ENCODE measurements around the gene COMT. TPM values are rescaled to one million over a fixed set of nuclear protein-coding genes. Genes with fewer than 3 reads are reported as not detected.

Gene COMT
- total RNA-seq, 1 donor from 2014 or later: 186 TPM

DNA sequence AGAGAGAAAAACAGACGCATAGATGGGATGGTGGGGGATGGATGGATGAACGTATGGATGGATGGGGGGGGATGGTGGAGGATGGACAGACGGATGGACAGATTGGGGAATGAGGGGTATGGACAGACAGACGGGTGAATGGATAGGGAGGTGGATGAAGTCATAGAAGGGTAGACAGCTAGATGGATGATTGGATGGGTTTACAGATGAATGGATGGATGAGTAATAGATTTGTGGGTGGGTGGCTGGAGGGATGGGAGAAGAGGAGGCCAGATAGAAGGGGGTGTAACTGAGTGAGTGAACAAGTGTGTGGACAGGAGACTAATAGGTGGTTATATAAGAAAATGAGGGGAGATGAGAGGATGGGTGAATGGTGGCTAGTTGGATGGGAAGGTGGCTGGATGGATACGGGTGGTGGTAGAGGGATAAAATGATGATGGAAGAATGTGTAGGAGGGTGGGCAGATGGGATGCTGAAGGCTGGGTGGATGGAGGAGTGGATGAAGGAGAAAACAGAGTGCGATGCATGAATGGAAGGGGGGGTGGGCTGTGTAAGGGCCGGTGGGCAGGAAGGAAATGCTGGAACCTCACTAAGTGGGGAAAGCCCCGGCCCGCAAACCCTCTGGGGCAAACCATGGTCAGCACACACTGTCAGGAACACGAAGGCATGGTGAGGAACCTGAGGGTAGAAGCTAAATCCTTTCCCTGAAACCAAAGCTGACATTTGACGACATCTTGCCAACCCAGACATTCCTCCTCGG is 53.5 kb downstream of the COMT start:
- H3K4me3 Mint-ChIP-seq (ENCODE audit: unreplicated experiment): no peak overlapping the region
- no peak for DNase-seq (ENCODE audit: low spot score)
- no peaks in the 10 kb centered on the region for H3K9me3 Mint-ChIP-seq (ENCODE audit: low read depth)
- no peaks in the 10 kb centered on the region for H3K27me3 Mint-ChIP-seq (ENCODE audit: low read depth)
- H3K36me3 Mint-ChIP-seq (ENCODE audit: low read depth): no peaks in the 10 kb centered on the region
- TF ChIP-seq, protein P1, sequence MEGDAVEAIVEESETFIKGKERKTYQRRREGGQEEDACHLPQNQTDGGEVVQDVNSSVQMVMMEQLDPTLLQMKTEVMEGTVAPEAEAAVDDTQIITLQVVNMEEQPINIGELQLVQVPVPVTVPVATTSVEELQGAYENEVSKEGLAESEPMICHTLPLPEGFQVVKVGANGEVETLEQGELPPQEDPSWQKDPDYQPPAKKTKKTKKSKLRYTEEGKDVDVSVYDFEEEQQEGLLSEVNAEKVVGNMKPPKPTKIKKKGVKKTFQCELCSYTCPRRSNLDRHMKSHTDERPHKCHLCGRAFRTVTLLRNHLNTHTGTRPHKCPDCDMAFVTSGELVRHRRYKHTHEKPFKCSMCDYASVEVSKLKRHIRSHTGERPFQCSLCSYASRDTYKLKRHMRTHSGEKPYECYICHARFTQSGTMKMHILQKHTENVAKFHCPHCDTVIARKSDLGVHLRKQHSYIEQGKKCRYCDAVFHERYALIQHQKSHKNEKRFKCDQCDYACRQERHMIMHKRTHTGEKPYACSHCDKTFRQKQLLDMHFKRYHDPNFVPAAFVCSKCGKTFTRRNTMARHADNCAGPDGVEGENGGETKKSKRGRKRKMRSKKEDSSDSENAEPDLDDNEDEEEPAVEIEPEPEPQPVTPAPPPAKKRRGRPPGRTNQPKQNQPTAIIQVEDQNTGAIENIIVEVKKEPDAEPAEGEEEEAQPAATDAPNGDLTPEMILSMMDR (IDR thresholded peaks at IDR 0.05): no peak
- H3K4me1 Mint-ChIP-seq (ENCODE audit: low read depth): peaks cover 48% of the 10 kb centered on the region
- H3K27ac Mint-ChIP-seq (ENCODE audit: unreplicated experiment): peak overlapping the region; percentile 55

DNA sequence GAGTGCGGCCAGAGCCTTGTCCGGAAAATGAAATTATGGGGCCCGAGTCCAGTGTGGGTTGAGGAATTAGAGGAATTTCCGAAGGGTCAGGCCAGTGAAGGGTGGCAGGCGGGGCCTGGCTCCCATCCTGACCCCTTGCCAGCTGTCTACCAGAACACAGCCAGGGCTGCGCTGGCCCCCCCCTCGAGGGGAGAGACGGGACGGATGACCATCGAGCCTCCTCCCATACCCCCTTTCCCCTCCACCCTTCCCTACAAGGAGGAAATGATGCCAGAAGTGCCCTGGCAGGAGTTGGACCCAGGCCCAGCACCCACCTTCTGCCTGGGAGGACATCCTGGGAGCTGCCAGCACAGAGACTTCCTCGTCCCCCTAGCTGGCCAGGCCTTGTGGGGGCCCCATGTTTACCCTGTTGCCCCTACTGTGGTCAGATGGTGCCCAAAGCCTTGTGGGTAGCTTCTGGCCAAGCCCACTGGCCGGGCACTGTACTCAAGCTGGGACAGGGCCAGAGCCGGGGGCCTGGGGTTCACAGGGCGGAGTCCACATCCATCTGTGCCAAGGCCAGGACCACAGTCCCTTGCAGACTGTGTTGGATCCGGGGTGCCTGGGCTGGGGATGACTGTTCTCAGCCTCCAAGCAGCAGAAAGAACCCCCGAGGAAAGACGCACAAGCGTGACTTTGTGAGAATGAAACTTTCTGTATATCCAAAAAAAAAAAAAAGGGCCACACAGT is 54.2 kb downstream of the COMT start:
- no peaks in the 10 kb centered on the region for H3K27me3 Mint-ChIP-seq (ENCODE audit: low read depth)
- H3K27ac Mint-ChIP-seq (ENCODE audit: unreplicated experiment): peak overlapping the region; percentile 45
- peak; percentile 80 for DNase-seq (ENCODE audit: low spot score)
- H3K4me1 Mint-ChIP-seq (ENCODE audit: low read depth): peaks cover 44% of the 10 kb centered on the region
- H3K4me3 Mint-ChIP-seq (ENCODE audit: unreplicated experiment): no peak overlapping the region
- no peaks in the 10 kb centered on the region for H3K36me3 Mint-ChIP-seq (ENCODE audit: low read depth)
- TF ChIP-seq, protein P1 (IDR thresholded peaks at IDR 0.05): no peak
- H3K9me3 Mint-ChIP-seq (ENCODE audit: low read depth): no peaks in the 10 kb centered on the region

DNA sequence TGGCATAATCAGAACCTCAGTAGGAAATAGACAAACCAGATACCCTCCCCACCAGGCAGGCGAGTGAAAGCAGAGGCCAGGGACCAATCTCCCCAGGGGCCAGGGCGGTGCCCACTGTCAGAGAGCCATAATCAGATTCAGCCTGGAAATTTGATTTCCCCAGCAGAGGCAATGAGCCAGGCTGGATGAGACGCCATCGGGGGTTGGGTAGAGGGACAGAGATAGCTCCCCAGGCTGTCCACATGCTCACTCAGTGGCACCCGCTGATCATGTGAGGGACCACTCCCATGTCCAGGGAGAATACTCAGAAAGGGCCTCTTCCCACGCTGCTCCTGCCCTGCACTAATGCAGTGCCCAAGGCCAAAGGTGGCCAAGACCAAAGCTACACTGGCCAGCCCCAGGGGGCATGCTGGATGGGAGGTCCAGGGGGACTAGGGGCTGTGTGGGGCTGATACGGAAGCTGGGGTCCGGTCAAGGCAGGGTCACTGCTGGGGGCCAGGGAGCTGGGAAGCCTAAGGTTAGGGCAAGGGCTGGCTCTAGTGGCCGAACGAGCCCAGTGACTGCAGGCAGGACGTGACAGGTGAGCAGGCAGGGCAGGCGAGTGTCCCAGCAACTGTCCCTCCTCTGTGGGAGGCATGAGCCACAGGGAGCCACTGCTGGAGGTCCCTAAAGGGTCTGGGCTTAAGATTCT is 55.3 kb downstream of the COMT start:
- Mint-ChIP-seq H3K27me3 (ENCODE audit: low read depth) (no peaks in the 10 kb centered on the region), H3K36me3 (ENCODE audit: low read depth) (no peaks in the 10 kb centered on the region), H3K27ac (ENCODE audit: unreplicated experiment) (no peak overlapping the region), H3K9me3 (ENCODE audit: low read depth) (no peaks in the 10 kb centered on the region), H3K4me3 (ENCODE audit: unreplicated experiment) (no peak overlapping the region), H3K4me1 (ENCODE audit: low read depth) (peaks cover 34% of the 10 kb centered on the region)
- peak; percentile 83 for DNase-seq (ENCODE audit: low spot score)
- TF ChIP-seq, protein P1 (IDR thresholded peaks at IDR 0.05): no peak

DNA sequence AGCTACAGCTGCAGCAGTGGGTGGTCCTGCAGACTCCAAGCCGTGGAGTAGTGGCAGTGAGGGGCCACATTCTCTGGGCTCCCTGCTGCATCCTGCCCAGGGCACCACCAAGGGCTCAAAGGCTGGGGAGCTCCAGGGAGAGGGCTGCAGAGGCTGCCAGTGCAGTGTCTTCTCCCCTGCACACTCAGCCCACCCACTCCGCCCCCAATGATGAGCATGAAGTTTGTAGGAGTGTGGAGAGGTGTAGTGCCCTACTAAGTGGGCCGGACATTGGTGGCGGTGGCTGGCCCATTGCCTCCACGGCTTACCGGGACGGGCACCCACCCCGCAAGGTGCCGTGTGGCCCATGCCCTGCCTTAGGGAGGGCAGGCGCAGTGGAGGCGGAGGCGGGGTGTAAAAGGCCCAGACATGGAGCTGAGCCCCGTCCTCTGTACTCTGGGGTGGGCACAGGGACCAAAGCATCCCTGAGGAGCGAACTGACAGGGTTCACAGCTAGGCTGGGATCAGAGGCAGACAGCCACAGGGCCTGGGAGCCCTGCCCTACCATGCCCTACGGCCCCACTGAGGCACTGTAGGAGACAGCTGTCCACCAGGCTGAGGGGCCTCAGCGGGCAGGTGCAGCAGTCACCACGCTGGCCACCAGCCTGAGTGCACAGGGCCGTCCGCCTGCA is 56.1 kb downstream of the COMT start:
- no peak overlapping the region for H3K4me3 Mint-ChIP-seq (ENCODE audit: unreplicated experiment)
- no peak overlapping the region for H3K27ac Mint-ChIP-seq (ENCODE audit: unreplicated experiment)
- H3K36me3 Mint-ChIP-seq (ENCODE audit: low read depth): no peaks in the 10 kb centered on the region
- no peaks in the 10 kb centered on the region for H3K27me3 Mint-ChIP-seq (ENCODE audit: low read depth)
- TF ChIP-seq, protein P1 (IDR thresholded peaks at IDR 0.05): no peak
- peak; percentile 86 for DNase-seq (ENCODE audit: low spot score)
- peaks cover 28% of the 10 kb centered on the region for H3K4me1 Mint-ChIP-seq (ENCODE audit: low read depth)
- H3K9me3 Mint-ChIP-seq (ENCODE audit: low read depth): no peaks in the 10 kb centered on the region

All from chondrocyte (in vitro differentiated cells).